ENCODE results near the gene PLEKHG4B. TPM values are rescaled to one million over a fixed set of nuclear protein-coding genes. Genes with fewer than 3 reads are reported as not detected.

PLEKHG4B gene
- total and polyA plus RNA-seq, 2 of the 8 experiments (the other 6 are each of a cell fraction or from before 2014, with no cell fraction given), result 31.1 to 43.6 TPM

GRCh38 chr5:129148-129547, 37.2 kb downstream of the PLEKHG4B start:
- Histone ChIP-seq H3K14ac (ENCODE audit: insufficient read length) (no peak overlapping the region), H3K18ac (ENCODE audit: extremely low read depth, low read length) (peak overlapping the region; percentile 56), H2BK12ac (ENCODE audit: low read depth, low read length) (peak overlapping the region; percentile 62; the same call in 1 of the 2 replicates), H4K91ac (replicated peaks; ENCODE audit: insufficient read length, low read length) (no peak overlapping the region), H2AFZ (ENCODE audit: low read length) (no peak overlapping the region), H2AK5ac (ENCODE audit: low read depth, low read length) (peak overlapping the region; percentile 53; the same call in 1 of the 2 replicates), H3K23ac (ENCODE audit: insufficient read length) (no peak overlapping the region), H2BK15ac (ENCODE audit: low read length) (no peak overlapping the region), H3K4me1 (replicated peaks in 1 of 4; ENCODE audit: control insufficient read depth in 3 of 4, insufficient read depth in 4 of 4, low read length in 3 of 4) (peaks cover 0 to 22% (median 9%) of the 10 kb centered on the region in 4 experiments; a peak in 4 of 7 replicates), H3K4me2 (ENCODE audit: insufficient read depth in 1 of 2, low read depth in 2 of 2, low read length in 2 of 2) (peak overlapping the region in 1 of 2 experiments; percentile 61; a peak in 2 of 4 replicates), H3K27ac (ENCODE audit: low read depth, low read length) (no peak overlapping the region), H4K5ac (ENCODE audit: insufficient read length, low read depth, low read length) (no peak overlapping the region), H2BK5ac (ENCODE audit: low read depth, low read length) (peak overlapping the region; percentile 62; the same call in 1 of the 2 replicates), H3K27me3 (replicated peaks in 1 of 4; ENCODE audit: control insufficient read depth in 3 of 4, extremely low read depth in 1 of 4, insufficient read depth in 3 of 4, low read length in 3 of 4) (no peaks in the 10 kb centered on the region), H3K9me3 (ENCODE audit: insufficient read depth in 2 of 2, low read depth in 1 of 2, low read length in 1 of 2) (peaks cover 0 to 7% of the 10 kb centered on the region in 2 experiments; a peak in 2 of 4 replicates), H4K8ac (ENCODE audit: extremely low read depth, insufficient read depth, low read length) (no peak overlapping the region), H4K20me1 (replicated peaks in 1 of 2; ENCODE audit: control insufficient read depth in 1 of 2, insufficient read depth in 2 of 2, low read length in 2 of 2) (peaks cover 0 to under 1% of the 10 kb centered on the region in 2 experiments), H3K23me2 (ENCODE audit: low read depth, low read length) (no peaks in the 10 kb centered on the region), H3K9ac (replicated peaks in 1 of 4; ENCODE audit: extremely low read depth in 1 of 4, low read depth in 3 of 4, low read length in 3 of 4) (no peak overlapping the region), H3K79me1 (ENCODE audit: low read depth, low read length) (no peaks in the 10 kb centered on the region; the same call in 1 of the 2 replicates), H2BK120ac (replicated peaks; ENCODE audit: low read depth, low read length) (no peak overlapping the region), H3K4me3 (ENCODE audit: extremely low read depth in 1 of 4, insufficient read depth in 2 of 4, low read depth in 3 of 4, low read length in 4 of 4) (no peak overlapping the region), H3K79me2 (ENCODE audit: control insufficient read depth in 1 of 2, insufficient read depth in 2 of 2, low read length in 2 of 2) (peaks cover 0 to 55% of the 10 kb centered on the region in 2 experiments; a peak in 2 of 4 replicates), H3K4ac (replicated peaks; ENCODE audit: insufficient read length, low read depth, low read length) (no peak overlapping the region), H2BK20ac (ENCODE audit: low read length) (no peak overlapping the region), H3K56ac (replicated peaks; ENCODE audit: insufficient read length, low read depth, low read length) (no peak overlapping the region), H3K36me3 (ENCODE audit: control insufficient read depth in 2 of 4, insufficient read depth in 4 of 4, low read length in 3 of 4) (peaks cover 0 to 17% (median 5%) of the 10 kb centered on the region in 4 experiments; a peak in 2 of 8 replicates)
- ChIA-PET POLR2A (ENCODE audit: partially characterized antibody) (interaction anchor here (0.9 to 1.4 kb wide), 4 partner anchors 12 to 72 kb away, joined by 3 to 9 read pairs (median 4); partner anchors contain the start of gene PLEKHG4B), CTCF (ENCODE audit: partially characterized antibody) (interaction anchor here (0.7 to 1.6 kb wide), 4 partner anchors 9 to 244 kb away, joined by 3 to 5 read pairs (median 4); no protein-coding TSS in a partner anchor)
- TF ChIP-seq BCL11A (IDR thresholded peaks at IDR 0.05; ENCODE audit: low read depth in 2 of 2, low read length in 2 of 2) (no peak), RNF2 (IDR thresholded peaks at IDR 0.05; ENCODE audit: borderline replicate concordance, low read depth, low read length, missing control alignments, poor library complexity, severe bottlenecking) (no peak), SRF (IDR thresholded peaks at IDR 0.05; ENCODE audit: low read depth, low read length) (no peak), MAFK (IDR thresholded peaks at IDR 0.05; ENCODE audit: low read depth, low read length) (no peak), SIN3A (conservative IDR thresholded peaks at IDR 0.05 in 1 of 2, IDR thresholded peaks at IDR 0.05 in 1 of 2; ENCODE audit: low read depth in 1 of 2, low read length in 2 of 2) (no peak), CBX5 (IDR thresholded peaks at IDR 0.05; ENCODE audit: low read depth, low read length) (no peak), SUZ12 (IDR thresholded peaks at IDR 0.05; ENCODE audit: low read length) (no peak), EP300 (IDR thresholded peaks at IDR 0.05; ENCODE audit: borderline replicate concordance in 1 of 2, low read depth in 2 of 2, low read length in 2 of 2) (no peak), PHF8 (conservative IDR thresholded peaks at IDR 0.05; ENCODE audit: low read depth, low read length) (no peak), TCF12 (IDR thresholded peaks at IDR 0.05; ENCODE audit: low read depth, low read length) (no peak), SP4 (IDR thresholded peaks at IDR 0.05; ENCODE audit: low read length) (no peak)
- 85% methylated on average over 2 of the region's 2 CpGs; no CpG with 5 or more reads in 1 of the 2 experiments for WGBS, 2 experiments (ENCODE audit: extremely low coverage in 1 of 2, insufficient coverage in 1 of 2, insufficient read length in 1 of 2, insufficient replicate concordance in 2 of 2, low coverage in 1 of 2, low lambda C conversion rate in 2 of 2, missing lambda C conversion rate in 1 of 2)
- DNase-seq (ENCODE audit: low read depth in 1 of 2, low spot score in 2 of 2), result no peak
- FAIRE-seq, result no peak
